H1 (cell line): Measurements from ENCODE around the gene ZNF652. TPM values are rescaled to one million over a fixed set of nuclear protein-coding genes. Genes with fewer than 3 reads are reported as not detected.

ENCODE experiments used
- CTCF ChIA-PET: fragments of 300-600 bp; sonication (Branson Sonifier 250); formaldehyde crosslinking; loops from one replicate; lab custom pipeline; 2021; ENCODE audit not compliant: partially characterized antibody; lab: Charles Lee
- POLR2A ChIA-PET: fragments of 300-600 bp; sonication (Branson Sonifier 250); formaldehyde crosslinking; loops from one replicate; lab custom pipeline; 2021; ENCODE audit warnings: inconsistent platforms; ENCODE audit not compliant: partially characterized antibody; lab: Charles Lee
- DNase-seq, 2 experiments: peaks; one replicate each; pipeline versions ENCODE4 v3.0.0 to v3.0.0-alpha.2; 2010 to 2022; ENCODE audit warnings: low spot score in 2 of 2, low read depth in 1 of 2, mixed read lengths in 1 of 2
- FAIRE-seq: peaks from 2 replicates; lab custom pipeline; 2011; peaks lifted over from hg19 to GRCh38; lab: Jason Lieb, UNC
- H2AFZ ChIP-seq: 2 replicates; pipeline ENCODE4 v1.8.1; 2012; ENCODE audit warnings: low read length, inconsistent platforms
- H2AK5ac ChIP-seq: 2 replicates; pipeline ENCODE4 v1.6.1; 2013; ENCODE audit warnings: low read depth, low read length
- H2BK120ac ChIP-seq: replicated peaks from 2 replicates; pipeline ENCODE3; 2013; ENCODE audit warnings: low read depth, low read length, inconsistent platforms
- H2BK12ac ChIP-seq: 2 replicates; pipeline ENCODE4 v1.6.1; 2013; ENCODE audit warnings: low read depth, low read length
- H2BK15ac ChIP-seq: 2 replicates; pipeline ENCODE4 v1.6.1; 2013; ENCODE audit warnings: low read length
- H2BK20ac ChIP-seq: 2 replicates; pipeline ENCODE4 v1.6.1; 2013; ENCODE audit warnings: low read length
- H2BK5ac ChIP-seq: 2 replicates; pipeline ENCODE4 v1.6.1; 2013; ENCODE audit warnings: low read depth, low read length
- H3K14ac ChIP-seq: 2 replicates; pipeline ENCODE4 v1.6.1; 2013; ENCODE audit warnings: inconsistent platforms; ENCODE audit not compliant: insufficient read length
- H3K18ac ChIP-seq: 2 replicates; pipeline ENCODE4 v1.6.1; 2013; ENCODE audit warnings: low read length; ENCODE audit errors: extremely low read depth
- H3K23ac ChIP-seq: 2 replicates; pipeline ENCODE4 v1.6.1; 2013; ENCODE audit warnings: inconsistent platforms; ENCODE audit not compliant: insufficient read length
- H3K23me2 ChIP-seq: 2 replicates; pipeline ENCODE4 v1.6.1; 2013; ENCODE audit warnings: low read depth, low read length
- H3K27ac ChIP-seq: 2 replicates; pipeline ENCODE4 v1.6.1; 2011; ENCODE audit warnings: low read depth, low read length, inconsistent platforms
- H3K27me3 ChIP-seq, 4 experiments: replicated peaks in 1 of 4; 1 replicate in 1 of 4; 2 replicates in 3 of 4; pipeline versions ENCODE4 v1.6.1 to v1.8.1; 2011 to 2013; ENCODE audit warnings: low read length in 3 of 4, mild to moderate bottlenecking in 3 of 4, inconsistent platforms in 2 of 4, mixed read lengths in 2 of 4, moderate library complexity in 1 of 4; ENCODE audit not compliant: control insufficient read depth in 3 of 4, insufficient read depth in 3 of 4; ENCODE audit errors: extremely low read depth in 1 of 4
- H3K36me3 ChIP-seq, 4 experiments: 2 replicates each; pipeline versions ENCODE4 v1.6.1 to v1.8.1; 2011 to 2013; ENCODE audit warnings: mild to moderate bottlenecking in 4 of 4, low read length in 3 of 4, moderate library complexity in 2 of 4, control low read depth in 1 of 4, inconsistent platforms in 1 of 4; ENCODE audit not compliant: insufficient read depth in 4 of 4, control insufficient read depth in 2 of 4
- H3K4ac ChIP-seq: replicated peaks from 2 replicates; pipeline ENCODE3; 2013; ENCODE audit warnings: low read length, low read depth, mixed read lengths, inconsistent platforms; ENCODE audit not compliant: insufficient read length
- H3K4me1 ChIP-seq, 4 experiments: replicated peaks in 1 of 4; 1 replicate in 1 of 4; 2 replicates in 3 of 4; pipeline versions ENCODE4 v1.6.1 to v1.8.1; 2011 to 2013; ENCODE audit warnings: low read length in 3 of 4, inconsistent platforms in 2 of 4, mixed read lengths in 1 of 4; ENCODE audit not compliant: insufficient read depth in 4 of 4, control insufficient read depth in 3 of 4
- H3K4me2 ChIP-seq, 2 experiments: 2 replicates each; pipeline versions ENCODE4 v1.6.1 to v1.8.1; 2011 to 2013; ENCODE audit warnings: low read depth in 2 of 2, low read length in 2 of 2, control low read depth in 1 of 2, inconsistent platforms in 1 of 2, mild to moderate bottlenecking in 1 of 2; ENCODE audit not compliant: insufficient read depth in 1 of 2
- H3K4me3 ChIP-seq, 4 experiments: fragments of 200-600, 300-600 bp in 1 of 4; sonication (generic), shearing (Covaris generic), sonication (Bioruptor Twin) in 1 of 4; 2 replicates each; pipeline versions ENCODE4 v1.5.1 to v1.8.1; 2011 to 2016; ENCODE audit warnings: low read length in 4 of 4, low read depth in 3 of 4, control low read depth in 2 of 4, inconsistent platforms in 2 of 4, mild to moderate bottlenecking in 2 of 4, mixed read lengths in 1 of 4, moderate library complexity in 1 of 4; ENCODE audit not compliant: insufficient read depth in 2 of 4; ENCODE audit errors: extremely low read depth in 1 of 4
- H3K56ac ChIP-seq: replicated peaks from 2 replicates; pipeline ENCODE3; 2013; ENCODE audit warnings: low read depth, mild to moderate bottlenecking, mixed read lengths, low read length, inconsistent platforms; ENCODE audit not compliant: insufficient read length
- H3K79me1 ChIP-seq: 2 replicates; pipeline ENCODE4 v1.6.1; 2013; ENCODE audit warnings: low read depth, low read length, control low read depth
- H3K79me2 ChIP-seq, 2 experiments: 2 replicates each; pipeline versions ENCODE4 v1.6.1 to v1.8.1; 2012 to 2013; ENCODE audit warnings: low read length in 2 of 2, mild to moderate bottlenecking in 2 of 2, inconsistent platforms in 1 of 2; ENCODE audit not compliant: insufficient read depth in 2 of 2, control insufficient read depth in 1 of 2
- H3K9ac ChIP-seq, 4 experiments: replicated peaks in 1 of 4; 1 replicate in 1 of 4; 2 replicates in 3 of 4; pipeline versions ENCODE4 v1.6.1 to v1.8.1; 2011 to 2013; ENCODE audit warnings: low read depth in 3 of 4, low read length in 3 of 4, control low read depth in 2 of 4, mild to moderate bottlenecking in 2 of 4, moderate library complexity in 2 of 4, inconsistent platforms in 1 of 4; ENCODE audit errors: extremely low read depth in 1 of 4
- H3K9me3 ChIP-seq, 2 experiments: 2 replicates each; pipeline versions ENCODE4 v1.6.1 to v1.8.1; 2012 to 2013; ENCODE audit warnings: mild to moderate bottlenecking in 2 of 2, moderate library complexity in 2 of 2, control low read depth in 1 of 2, inconsistent platforms in 1 of 2, low read depth in 1 of 2, low read length in 1 of 2, mixed read lengths in 1 of 2; ENCODE audit not compliant: insufficient read depth in 2 of 2
- H4K20me1 ChIP-seq, 2 experiments: replicated peaks in 1 of 2; 2 replicates each; pipeline versions ENCODE3 to v1.8.1; 2011 to 2013; ENCODE audit warnings: inconsistent platforms in 2 of 2, low read length in 2 of 2, mild to moderate bottlenecking in 1 of 2; ENCODE audit not compliant: insufficient read depth in 2 of 2, control insufficient read depth in 1 of 2
- H4K5ac ChIP-seq: 2 replicates; pipeline ENCODE4 v1.6.1; 2013; ENCODE audit warnings: low read length, low read depth, mixed read lengths, inconsistent platforms; ENCODE audit not compliant: insufficient read length
- H4K8ac ChIP-seq: 2 replicates; pipeline ENCODE4 v1.8.0; 2013; ENCODE audit warnings: mild to moderate bottlenecking, moderate library complexity, low read length, inconsistent platforms; ENCODE audit not compliant: insufficient read depth; ENCODE audit errors: extremely low read depth
- H4K91ac ChIP-seq: replicated peaks from 2 replicates; pipeline ENCODE3; 2013; ENCODE audit warnings: low read length, mixed read lengths, inconsistent platforms; ENCODE audit not compliant: insufficient read length
- ASH2L ChIP-seq: fragments of 200-600, 300-600 bp; sonication (generic); IDR thresholded peaks from one replicate; pipeline ENCODE4 v1.7.1; 2017; ENCODE audit warnings: low read length
- SIRT6 ChIP-seq: IDR thresholded peaks from one replicate; pipeline ENCODE4 v1.7.1; 2012; ENCODE audit warnings: low read length, inconsistent platforms
- WGBS, 2 experiments: shearing (Covaris generic) in 1 of 2; methylation state at CpG; one replicate each; pipeline versions ENCODE4 v1.1.6 to v1.1.7; 2013 to 2015; ENCODE audit warnings: low lambda C conversion rate in 2 of 2, mixed read lengths in 2 of 2, inconsistent platforms in 1 of 2, low coverage in 1 of 2, missing lambda C conversion rate in 1 of 2; ENCODE audit not compliant: insufficient replicate concordance in 2 of 2, insufficient coverage in 1 of 2, insufficient read length in 1 of 2; ENCODE audit errors: extremely low coverage in 1 of 2, missing lambda C conversion rate in 1 of 2; 5-methylcytosine and 5-hydroxymethylcytosine counted together
- polyA plus RNA-seq, 7 experiments: library from polyadenylated mRNA; depleted of rRNA in 3 of 7; stranded (reverse) in 5 of 7; unstranded in 2 of 7; fragments of >200 nt in 5 of 7; fragments of 200-250 nt in 2 of 7; gene quantifications; 1 replicate in 5 of 7; 2 replicates in 1 of 7; 4 replicates in 1 of 7; pipeline versions ENCODE4 v1.2.1 to v1.2.3, GENCODE V29; 2011 to 2013; ENCODE audit warnings: missing spikeins in 2 of 7, mixed read lengths in 2 of 7
- total RNA-seq: library from RNA; stranded (reverse); fragmentation: NEBNext Ultra II Directional; extraction: Animal tissue kit (Norgen Biotek cat#: 25700); gene quantifications from 2 replicates; pipeline ENCODE4 v1.2.1, GENCODE V29; 2021

ZNF652 gene
- total and polyA plus RNA-seq, 2 of the 8 experiments (the other 6 are each of a cell fraction or from before 2014, with no cell fraction given) = 13.5 to 39.6 TPM

GRCh38 chr17:49406421-49407061, 44.5 kb upstream of the ZNF652 start:
- H3K4me1 ChIP-seq = no peaks in the 10 kb centered on the region
- CTCF ChIA-PET = interaction anchor here (0.6 to 8.9 kb wide), 7 partner anchors 8 to 1044 kb away, joined by 3 to 138 read pairs (median 14); no protein-coding TSS in a partner anchor
- H3K4me3 ChIP-seq = no peak overlapping the region
- no peak overlapping the region for H3K9ac ChIP-seq
- H3K9me3 ChIP-seq = no peaks in the 10 kb centered on the region
- POLR2A ChIA-PET = no interaction called here
- H3K56ac ChIP-seq = no peak overlapping the region
- 0 out of 2 replicates have a peak, but pooled peaks cover 2% of the 10 kb centered on the region for H3K23me2 ChIP-seq
- no peak overlapping the region for H3K14ac ChIP-seq
- H4K91ac ChIP-seq = no peak overlapping the region
- no peak overlapping the region for H3K4ac ChIP-seq
- H3K79me2 ChIP-seq = no peaks in the 10 kb centered on the region
- H4K8ac ChIP-seq = no peak overlapping the region
- H3K4me2 ChIP-seq = no peak overlapping the region
- no peak overlapping the region for H2BK20ac ChIP-seq
- FAIRE-seq = no peak
- no peak overlapping the region for H2BK5ac ChIP-seq
- H4K5ac ChIP-seq = no peak overlapping the region
- H2BK12ac ChIP-seq = no peak overlapping the region
- no peaks in the 10 kb centered on the region; the same call in 1 of the 2 replicates for H3K79me1 ChIP-seq
- H2BK120ac ChIP-seq = no peak overlapping the region
- H3K36me3 ChIP-seq = peaks cover 39 to 81% (median 65%) of the 10 kb centered on the region in 4 experiments
- H4K20me1 ChIP-seq = peaks cover 0 to 10% of the 10 kb centered on the region in 2 experiments
- WGBS, 2 experiments = 90% methylated on average over 9 of the region's 9 CpGs; no CpG with 5 or more reads in 1 of the 2 experiments
- no peak overlapping the region for H3K23ac ChIP-seq
- H2AFZ ChIP-seq = no peak overlapping the region
- no peak overlapping the region for H2BK15ac ChIP-seq
- DNase-seq = no peak
- no peak overlapping the region for H3K27ac ChIP-seq
- no peak overlapping the region for H2AK5ac ChIP-seq
- no peaks in the 10 kb centered on the region for H3K27me3 ChIP-seq
- no peak overlapping the region for H3K18ac ChIP-seq
- TF ChIP-seq SIRT6 (no peak), ASH2L (no peak)
